Mesendoderm (in vitro differentiated cells): ENCODE data around the gene CNOT6L.

ENCODE experiments used
- DNase-seq: peaks from one replicate; pipeline ENCODE4 v3.0.0; 2013
- H2AK5ac ChIP-seq: 2 replicates; pipeline ENCODE4 v1.6.1; 2013; ENCODE audit warnings: low read length, inconsistent platforms
- H2BK120ac ChIP-seq: 2 replicates; pipeline ENCODE4 v1.6.1; 2013; ENCODE audit warnings: low read depth, mild to moderate bottlenecking, low read length, moderate library complexity, mixed read lengths
- H2BK15ac ChIP-seq: replicated peaks from 2 replicates; pipeline ENCODE4 v1.6.1; 2013; ENCODE audit warnings: low read depth, mild to moderate bottlenecking, moderate library complexity
- H2BK5ac ChIP-seq: 2 replicates; pipeline ENCODE4 v1.6.1; 2013; ENCODE audit warnings: low read length, inconsistent platforms
- H3K18ac ChIP-seq: 2 replicates; pipeline ENCODE4 v1.6.1; 2013; ENCODE audit warnings: mild to moderate bottlenecking, low read length, mixed read lengths
- H3K23ac ChIP-seq: one replicate; pipeline ENCODE4 v1.6.1; 2013; ENCODE audit warnings: low read length
- H3K27ac ChIP-seq: 2 replicates; pipeline ENCODE4 v1.5.1; 2013; ENCODE audit warnings: low read depth, mild to moderate bottlenecking, inconsistent platforms, low read length, moderate library complexity
- H3K27me3 ChIP-seq: 2 replicates; pipeline ENCODE4 v1.6.1; 2013; ENCODE audit warnings: low read length, control low read depth, mild to moderate bottlenecking, inconsistent platforms; ENCODE audit not compliant: insufficient read depth, poor library complexity
- H3K36me3 ChIP-seq: 2 replicates; pipeline ENCODE4 v1.6.1; 2013; ENCODE audit warnings: low read length, inconsistent platforms; ENCODE audit not compliant: control insufficient read depth, insufficient read depth
- H3K4ac ChIP-seq: one replicate; pipeline ENCODE4 v1.6.1; 2013; ENCODE audit warnings: low read depth, mild to moderate bottlenecking, low read length, moderate library complexity
- H3K4me1 ChIP-seq: 2 replicates; pipeline ENCODE4 v1.6.1; 2013; ENCODE audit warnings: low read depth, low read length, inconsistent platforms; ENCODE audit not compliant: control insufficient read depth
- H3K4me2 ChIP-seq: 2 replicates; pipeline ENCODE4 v1.6.1; 2013; ENCODE audit warnings: low read length
- H3K4me3 ChIP-seq: 2 replicates; pipeline ENCODE4 v1.5.1; 2013; ENCODE audit warnings: mild to moderate bottlenecking, low read length
- H3K56ac ChIP-seq: one replicate; pipeline ENCODE4 v1.6.1; 2013; ENCODE audit warnings: low read length
- H3K79me1 ChIP-seq: 2 replicates; pipeline ENCODE4 v1.6.1; 2013; ENCODE audit warnings: low read length, inconsistent platforms
- H3K79me2 ChIP-seq: 2 replicates; pipeline ENCODE4 v1.6.1; 2013; ENCODE audit warnings: mild to moderate bottlenecking, low read length; ENCODE audit not compliant: control insufficient read depth, insufficient read depth
- H3K9ac ChIP-seq: 2 replicates; pipeline ENCODE4 v1.6.1; 2013; ENCODE audit warnings: low read length, inconsistent platforms
- H4K5ac ChIP-seq: one replicate; pipeline ENCODE4 v1.6.1; 2013; ENCODE audit warnings: low read length
- H4K8ac ChIP-seq: one replicate; pipeline ENCODE4 v1.6.1; 2013; ENCODE audit warnings: low read depth, mild to moderate bottlenecking, control low read depth, low read length, moderate library complexity
- WGBS: extraction: QIAGEN DNeasy Blood & Tissue Kit; methylation state at CpG from one replicate; pipeline ENCODE4 v1.1.7; 2013; ENCODE audit warnings: low lambda C conversion rate, missing lambda C conversion rate; ENCODE audit not compliant: insufficient coverage; ENCODE audit errors: extremely low coverage; 5-methylcytosine and 5-hydroxymethylcytosine counted together

CNOT6L gene

GRCh38 chr4:77777135-77777807 lies 41.9 kb downstream of the CNOT6L start:
- Histone ChIP-seq H3K27me3 (no peaks in the 10 kb centered on the region), H3K4me3 (no peak overlapping the region)
- WGBS: no CpG with 5 or more reads among the region's 1 CpG

DNA sequence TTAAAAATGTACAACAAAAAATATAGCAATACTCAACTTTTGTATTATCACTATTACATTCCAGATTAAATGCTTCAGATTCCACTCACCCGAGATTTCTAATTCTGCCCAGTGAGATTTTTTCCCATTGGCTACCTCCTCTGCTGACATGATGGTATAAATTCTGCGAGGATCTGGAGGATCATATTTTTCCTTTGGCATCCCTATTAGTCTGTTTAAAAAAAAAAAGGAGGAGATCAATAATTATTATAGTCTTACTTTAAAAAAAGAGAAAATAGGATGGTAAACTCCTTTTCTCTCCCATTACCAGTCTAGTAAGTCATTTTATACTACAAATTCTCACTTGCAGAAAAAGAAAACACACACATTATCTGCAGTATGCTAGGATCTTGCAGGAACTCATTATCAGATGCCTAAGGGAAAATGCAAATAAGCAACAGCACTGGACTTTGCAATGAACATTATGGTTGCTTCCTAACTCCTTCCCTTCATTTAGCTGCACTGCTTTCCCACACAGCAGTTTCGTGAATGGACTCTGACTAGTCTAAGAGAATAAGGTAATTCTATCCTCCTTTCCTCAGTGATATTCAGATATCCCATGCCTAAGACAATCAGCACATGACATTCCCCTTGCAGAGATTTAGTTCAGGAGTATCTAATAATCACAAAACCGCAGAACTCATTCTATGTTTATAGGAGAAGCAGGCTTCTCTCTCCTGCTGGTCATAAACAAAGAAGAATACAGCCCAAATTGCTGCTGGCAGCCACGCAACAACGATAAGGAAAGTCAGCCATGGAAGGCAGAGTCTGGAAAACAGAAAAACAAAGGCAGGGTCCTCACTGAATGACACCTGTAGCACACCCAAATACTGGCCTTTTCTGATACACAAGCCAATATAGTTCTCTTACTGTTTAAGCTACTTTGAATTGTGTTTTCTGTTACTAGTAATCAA lies 42.7 kb downstream of the CNOT6L start:
- DNase-seq: no peak
- Histone ChIP-seq H3K4me1 (no peaks in the 10 kb centered on the region), H3K18ac (no peak overlapping the region), H3K4me3 (no peak overlapping the region), H3K23ac (no peak overlapping the region), H2BK15ac (no peak overlapping the region), H2BK120ac (no peak overlapping the region), H3K9ac (no peak overlapping the region), H3K4ac (no peak overlapping the region), H3K36me3 (no peaks in the 10 kb centered on the region), H3K27ac (no peak overlapping the region), H4K8ac (no peak overlapping the region), H2BK5ac (no peak overlapping the region), H3K56ac (no peak overlapping the region), H3K79me2 (no peaks in the 10 kb centered on the region), H2AK5ac (no peak overlapping the region), H3K4me2 (no peak overlapping the region), H3K27me3 (no peaks in the 10 kb centered on the region), H3K79me1 (no peaks in the 10 kb centered on the region), H4K5ac (no peak overlapping the region)
- WGBS: no CpG with 5 or more reads among the region's 6 CpGs

More at GRCh38 chr4:77777135-77777807, 41.9 kb downstream of the CNOT6L start:
- no peak for DNase-seq
- Histone ChIP-seq H3K9ac (no peak overlapping the region), H3K4me2 (no peak overlapping the region), H2BK120ac (no peak overlapping the region), H2BK15ac (no peak overlapping the region), H3K4me1 (no peaks in the 10 kb centered on the region), H3K4ac (no peak overlapping the region), H3K27ac (no peak overlapping the region), H3K23ac (no peak overlapping the region), H3K18ac (no peak overlapping the region), H4K5ac (no peak overlapping the region), H2BK5ac (no peak overlapping the region), H3K79me1 (no peaks in the 10 kb centered on the region), H3K56ac (no peak overlapping the region), H2AK5ac (no peak overlapping the region), H3K79me2 (no peaks in the 10 kb centered on the region), H4K8ac (no peak overlapping the region), H3K36me3 (no peaks in the 10 kb centered on the region)

- H3K56ac ChIP-seq: no peak overlapping the region
- H4K8ac ChIP-seq: no peak overlapping the region
- H3K9ac ChIP-seq: no peak overlapping the region
- H3K27ac ChIP-seq: no peak overlapping the region
- no peaks in the 10 kb centered on the region for H3K27me3 ChIP-seq
- no peak overlapping the region for H3K23ac ChIP-seq
- H3K79me2 ChIP-seq: no peaks in the 10 kb centered on the region
- no peak overlapping the region for H2BK5ac ChIP-seq
- no peaks in the 10 kb centered on the region for H3K79me1 ChIP-seq
- H2BK15ac ChIP-seq: no peak overlapping the region
- no peaks in the 10 kb centered on the region for H3K4me1 ChIP-seq
- WGBS: no CpG with 5 or more reads among the region's 3 CpGs
- no peak overlapping the region for H3K4ac ChIP-seq
- no peak overlapping the region for H3K4me3 ChIP-seq
- no peak overlapping the region for H4K5ac ChIP-seq
- DNase-seq: no peak
- H2BK120ac ChIP-seq: no peak overlapping the region
- no peaks in the 10 kb centered on the region for H3K36me3 ChIP-seq
- no peak overlapping the region for H2AK5ac ChIP-seq
- H3K4me2 ChIP-seq: no peak overlapping the region
- no peak overlapping the region for H3K18ac ChIP-seq
Measured at GRCh38 chr4:77773101-77773500, 46.1 kb downstream of the CNOT6L start.

DNA sequence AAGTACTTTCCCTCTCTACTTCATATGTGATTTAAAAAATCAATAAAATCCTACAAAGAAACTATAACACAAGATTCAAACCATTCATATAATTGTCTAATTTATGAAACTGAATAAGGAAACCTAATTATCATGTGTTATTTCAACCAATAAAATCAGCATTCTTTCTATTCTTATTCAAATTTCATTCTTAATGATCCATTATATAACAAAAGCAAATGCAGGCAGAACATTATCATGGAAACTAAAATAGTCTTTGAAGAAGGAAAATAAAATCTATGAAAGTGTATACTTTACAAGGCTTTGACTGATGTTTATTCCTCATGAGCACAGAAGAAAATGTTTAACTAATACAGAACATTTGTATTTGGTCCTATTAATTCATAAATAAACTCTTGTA lies 47.6 kb downstream of the CNOT6L start:
- no peak overlapping the region for H2BK120ac ChIP-seq
- no peak overlapping the region for H3K4me2 ChIP-seq
- no peak overlapping the region for H3K18ac ChIP-seq
- H4K8ac ChIP-seq: no peak overlapping the region
- H3K56ac ChIP-seq: no peak overlapping the region
- no peaks in the 10 kb centered on the region for H3K36me3 ChIP-seq
- H2BK5ac ChIP-seq: no peak overlapping the region
- no peak overlapping the region for H4K5ac ChIP-seq
- H3K79me1 ChIP-seq: no peaks in the 10 kb centered on the region
- H3K4me1 ChIP-seq: no peaks in the 10 kb centered on the region
- no peak overlapping the region for H2BK15ac ChIP-seq
- DNase-seq: no peak
- no peak overlapping the region for H3K9ac ChIP-seq
- H2AK5ac ChIP-seq: no peak overlapping the region
- H3K27me3 ChIP-seq: no peaks in the 10 kb centered on the region
- H3K79me2 ChIP-seq: no peaks in the 10 kb centered on the region
- H3K23ac ChIP-seq: no peak overlapping the region
- no peak overlapping the region for H3K4ac ChIP-seq
- no peak overlapping the region for H3K4me3 ChIP-seq
- no peak overlapping the region for H3K27ac ChIP-seq

- H3K23ac ChIP-seq: no peak overlapping the region
- no peak overlapping the region for H3K4ac ChIP-seq
- H3K27me3 ChIP-seq: no peaks in the 10 kb centered on the region
- no CpG with 5 or more reads among the region's 1 CpG for WGBS
- no peak overlapping the region for H3K56ac ChIP-seq
- no peak overlapping the region for H3K4me3 ChIP-seq
- H3K9ac ChIP-seq: no peak overlapping the region
- no peaks in the 10 kb centered on the region for H3K79me1 ChIP-seq
- H4K8ac ChIP-seq: no peak overlapping the region
- H2BK5ac ChIP-seq: no peak overlapping the region
- no peak overlapping the region for H2BK120ac ChIP-seq
- no peaks in the 10 kb centered on the region for H3K79me2 ChIP-seq
- H3K27ac ChIP-seq: no peak overlapping the region
- no peak overlapping the region for H2BK15ac ChIP-seq
- no peak overlapping the region for H3K18ac ChIP-seq
- DNase-seq: no peak
- H3K36me3 ChIP-seq: no peaks in the 10 kb centered on the region
- no peak overlapping the region for H2AK5ac ChIP-seq
- no peaks in the 10 kb centered on the region for H3K4me1 ChIP-seq
- no peak overlapping the region for H4K5ac ChIP-seq
- H3K4me2 ChIP-seq: no peak overlapping the region
Measured at GRCh38 chr4:77765720-77766119, 53.4 kb downstream of the CNOT6L start.
